ENCODE measurements around the gene CCDC106.

DNA sequence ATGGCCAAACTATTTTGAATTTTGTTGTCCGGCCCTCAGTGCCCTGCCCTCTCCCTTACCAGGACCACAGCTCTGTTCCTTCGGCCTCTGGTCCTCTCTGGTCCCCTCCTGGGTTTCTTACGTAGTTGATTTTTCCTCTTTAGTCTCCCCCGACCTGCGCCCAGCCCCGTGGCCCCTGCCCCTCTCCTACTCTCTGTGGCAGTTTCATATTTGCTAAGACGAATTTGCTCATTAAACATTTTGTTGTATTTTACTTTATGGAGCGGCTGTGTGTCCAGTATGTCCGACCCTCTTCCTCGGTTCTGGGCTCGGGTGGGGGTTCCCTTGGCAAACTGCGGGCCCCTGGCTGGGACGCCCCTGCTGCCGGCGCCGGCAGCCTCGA lies 26.4 kb downstream of the CCDC106 start:
- TF ChIP-seq EZH2 (IDR thresholded peaks at IDR 0.05) (no peak), POLR2AphosphoS5 (IDR thresholded peaks at IDR 0.05; ENCODE audit: borderline replicate concordance, low read depth, low read length) (no peak), FOXP2 (optimal IDR thresholded peaks at IDR 0.05; ENCODE audit: control extremely low read depth, extremely low read length, insufficient read depth) (no peak)
